NCI-H1105 (cell line): Measurements from ENCODE around the gene MRO.
"Not testable (repeated sequence)": the region's sequence is repeated elsewhere in the genome, so short reads cannot be mapped to it uniquely, and the experiment has no call there.

ENCODE experiments used
- DNase-seq: peaks from one replicate; lab custom pipeline; 2025; lab: John Stamatoyannopoulos, UW

The MRO gene

DNA sequence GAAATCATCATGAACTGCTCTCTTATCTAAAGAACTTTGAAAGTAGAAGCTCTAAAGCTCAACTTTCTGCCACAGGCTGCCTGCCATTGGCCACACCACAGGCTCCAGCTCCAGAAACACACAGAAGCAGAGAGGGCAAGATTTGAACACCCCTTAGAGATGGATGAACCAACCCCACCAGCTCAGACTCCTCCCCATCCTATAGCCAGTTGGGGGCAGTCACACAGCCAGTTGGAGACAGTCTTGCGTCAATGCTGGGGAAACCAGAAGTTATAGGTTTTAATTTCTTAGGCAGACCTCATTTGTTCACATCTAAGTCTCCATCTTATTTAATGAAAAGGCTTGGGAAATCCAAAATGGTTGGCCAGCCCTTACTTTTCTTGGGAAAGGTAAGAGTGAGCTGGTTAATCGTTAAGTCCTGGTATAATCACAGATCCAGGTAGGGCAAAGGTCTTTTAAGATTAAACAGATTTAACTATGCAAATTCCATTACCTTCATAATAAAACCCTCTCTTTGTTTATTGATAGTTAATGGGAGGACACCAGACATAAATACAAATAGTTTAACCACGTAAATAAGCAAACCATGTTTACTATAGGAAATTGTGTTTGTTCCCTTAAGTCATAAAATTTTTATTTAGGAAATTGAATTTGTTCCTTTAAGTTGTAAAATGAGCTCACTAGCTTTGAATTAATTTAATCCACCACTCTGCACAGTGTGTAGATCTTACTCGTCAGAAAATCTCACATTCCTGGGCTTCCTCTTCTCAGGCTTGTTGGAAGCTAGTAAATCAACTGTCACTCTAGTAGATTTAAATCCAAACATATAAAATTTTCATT lies 28.0 kb downstream of the MRO start:
- DNase-seq = no peak

DNA sequence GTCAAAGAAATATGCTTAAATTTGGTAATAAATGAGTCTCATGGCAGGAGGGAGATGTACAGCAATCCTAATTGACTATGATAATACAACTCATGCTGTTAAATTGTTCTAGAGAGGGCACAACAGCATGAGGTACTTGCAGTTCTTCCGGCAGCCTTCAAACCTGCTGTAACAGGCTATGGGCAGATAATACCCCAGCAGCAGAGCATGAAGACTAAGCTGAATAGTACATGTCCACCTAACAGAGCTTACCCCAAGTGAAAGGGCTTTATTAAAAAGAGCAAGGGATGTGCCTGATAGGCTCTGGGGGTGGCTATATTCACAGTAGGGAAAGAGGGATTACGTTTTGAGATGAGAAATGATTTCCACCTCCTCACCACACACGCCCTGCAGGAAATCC lies 28.9 kb downstream of the MRO start:
- no peak for DNase-seq

DNA sequence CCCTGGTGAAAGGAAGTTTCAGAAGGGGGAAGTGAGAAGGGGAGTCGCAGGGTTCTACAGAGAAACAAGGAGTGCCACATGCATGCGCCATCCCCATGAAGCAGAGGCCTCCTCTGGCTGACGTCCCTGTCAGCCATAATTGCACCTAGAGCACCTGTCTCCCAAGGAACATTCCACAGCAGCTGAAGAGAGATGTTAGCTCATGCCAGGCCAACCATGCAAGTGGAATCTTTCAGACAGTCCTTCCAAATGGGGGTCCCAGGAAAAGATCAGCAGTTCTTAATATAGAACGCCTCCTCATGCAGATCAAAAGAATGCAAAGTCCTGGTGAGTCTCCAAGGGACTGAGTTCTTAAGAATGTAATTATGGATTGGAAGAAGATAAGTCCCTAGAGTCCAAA lies 29.6 kb downstream of the MRO start:
- no peak for DNase-seq

DNA sequence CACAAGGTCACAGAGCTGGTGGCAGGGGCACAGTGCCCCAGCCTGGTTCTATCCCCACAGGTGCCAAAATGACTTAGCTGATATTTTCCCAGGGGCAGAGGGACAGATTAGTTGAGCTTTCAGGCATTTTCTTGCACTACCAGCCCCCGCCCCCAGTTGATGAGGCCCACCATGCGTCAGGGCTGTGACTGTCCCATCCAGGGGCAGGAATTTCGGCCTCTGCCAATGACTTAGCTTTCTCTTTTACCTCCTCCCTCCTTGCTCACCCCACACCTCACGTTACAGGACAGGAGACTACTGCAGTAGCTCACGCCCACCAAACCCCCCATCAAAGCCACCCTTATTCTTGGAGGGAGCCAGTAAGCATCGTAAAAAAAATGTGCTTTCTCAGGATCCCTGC lies 31.5 kb downstream of the MRO start:
- no peak for DNase-seq

DNA sequence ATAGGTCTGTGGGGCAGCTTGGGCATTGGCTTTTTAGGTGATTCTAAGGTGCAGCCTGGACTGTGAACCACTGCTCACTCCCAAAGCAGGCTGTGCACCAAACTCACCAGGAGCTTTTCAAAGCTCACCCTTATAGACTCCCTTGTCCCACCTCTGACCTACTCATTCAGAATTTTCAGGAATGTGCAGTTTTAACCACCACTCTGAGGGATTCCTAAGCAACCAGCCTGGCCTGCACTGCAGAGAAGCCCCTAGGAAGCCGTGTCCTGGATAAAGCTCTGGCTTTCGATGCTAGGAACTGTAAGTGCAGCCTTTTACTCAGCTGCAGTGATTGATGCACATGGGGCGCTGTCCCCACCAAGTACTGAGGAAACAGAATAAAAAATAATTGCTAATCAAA lies 33.0 kb downstream of the MRO start:
- no peak for DNase-seq

DNA sequence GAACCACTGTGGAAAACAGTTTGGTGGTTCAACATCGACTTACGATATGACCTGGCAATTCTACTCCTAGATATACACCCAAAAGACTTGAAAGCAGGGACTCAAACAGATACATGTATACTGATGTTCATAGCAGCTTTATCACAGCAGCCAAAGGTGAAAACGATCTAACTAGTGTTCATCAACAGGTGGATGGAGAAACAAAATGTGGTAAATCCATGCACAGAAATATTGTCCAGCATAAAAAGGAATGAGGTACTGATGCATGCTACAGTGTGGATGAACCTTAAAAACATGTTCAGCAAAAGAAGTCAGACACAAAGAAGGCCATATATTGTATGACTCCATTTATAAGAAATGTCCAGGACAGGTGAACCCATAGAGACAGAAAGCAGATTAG lies 36.3 kb downstream of the MRO start:
- no peak for DNase-seq

DNA sequence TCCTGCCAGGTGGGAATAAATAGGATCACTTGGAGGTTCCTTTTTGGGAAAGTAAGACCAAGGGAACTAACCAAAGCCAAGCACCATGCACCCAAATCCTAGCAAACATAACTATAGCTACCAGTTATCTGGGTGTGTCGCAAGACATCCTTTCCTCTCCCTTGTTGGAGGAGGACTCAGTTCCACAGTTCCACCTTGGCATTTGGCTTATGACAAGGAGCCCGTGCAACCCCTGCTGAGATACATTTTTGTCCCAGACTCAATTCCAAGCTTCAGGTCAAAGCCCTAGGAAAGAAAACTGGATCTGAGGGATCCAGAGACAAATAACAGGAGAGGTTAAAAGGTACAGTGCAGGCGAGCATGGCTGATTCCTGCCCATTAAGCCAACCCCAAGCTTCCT lies 40.8 kb downstream of the MRO start:
- DNase-seq = not testable (repeated sequence)

DNA sequence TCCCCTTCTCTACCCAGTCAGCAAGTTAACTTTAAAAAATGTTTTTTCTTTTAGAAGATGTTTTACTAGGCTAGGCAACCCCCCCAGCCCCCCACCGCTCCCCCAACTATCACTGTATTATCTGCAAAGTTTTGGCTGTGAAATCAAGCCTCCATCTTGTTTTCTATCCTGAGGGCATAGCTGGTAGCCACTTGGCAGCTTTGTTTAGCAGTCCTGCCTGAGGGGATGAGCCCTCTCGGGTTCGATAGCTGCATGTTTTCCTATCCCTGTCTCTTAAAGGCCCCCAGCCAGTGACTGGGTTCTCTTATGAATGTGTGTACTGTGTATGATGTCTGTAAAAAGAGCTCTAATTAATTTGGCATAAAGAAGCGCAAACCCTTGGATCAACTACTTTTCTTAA lies 43.4 kb downstream of the MRO start:
- DNase-seq = no peak

DNA sequence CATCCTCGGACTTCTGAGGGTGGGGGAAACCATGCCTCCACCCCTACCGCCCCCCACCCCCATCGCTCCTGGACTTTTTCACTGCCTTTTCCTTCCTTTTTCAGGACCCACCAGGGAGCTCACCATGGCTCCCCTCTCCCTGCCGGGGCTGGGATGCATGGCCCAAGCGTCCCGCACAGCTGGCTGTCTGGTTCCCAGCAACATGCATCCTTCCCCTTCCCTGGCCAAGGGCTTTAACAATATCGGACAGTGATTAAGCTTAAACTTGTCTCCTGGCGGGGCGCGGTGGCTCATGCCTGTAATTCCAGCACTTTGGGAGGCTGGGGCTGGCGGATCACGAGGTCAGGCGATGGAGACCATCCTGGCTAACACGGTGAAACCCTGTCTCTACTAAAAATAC lies 44.1 kb downstream of the MRO start:
- DNase-seq = no peak

DNA sequence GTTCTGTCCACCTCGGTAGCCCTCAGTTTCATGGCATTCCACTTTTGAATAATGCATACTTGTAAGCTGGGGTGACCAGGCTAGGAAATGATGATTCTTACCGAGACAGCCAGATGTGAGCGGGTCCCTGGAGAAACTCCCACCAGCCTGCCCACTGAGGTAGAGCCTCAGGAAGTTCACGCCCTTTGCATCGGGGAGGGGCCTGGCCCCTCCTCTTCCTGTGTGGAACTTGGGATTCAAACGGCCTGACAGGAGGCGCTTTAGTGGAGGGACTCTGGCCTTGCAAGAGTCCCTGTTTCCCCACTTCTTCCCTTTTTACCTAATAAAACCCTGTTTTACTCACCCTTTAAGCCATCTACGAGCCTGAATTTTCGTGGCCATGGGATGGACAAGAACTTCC lies 44.6 kb downstream of the MRO start:
- no peak for DNase-seq

DNA sequence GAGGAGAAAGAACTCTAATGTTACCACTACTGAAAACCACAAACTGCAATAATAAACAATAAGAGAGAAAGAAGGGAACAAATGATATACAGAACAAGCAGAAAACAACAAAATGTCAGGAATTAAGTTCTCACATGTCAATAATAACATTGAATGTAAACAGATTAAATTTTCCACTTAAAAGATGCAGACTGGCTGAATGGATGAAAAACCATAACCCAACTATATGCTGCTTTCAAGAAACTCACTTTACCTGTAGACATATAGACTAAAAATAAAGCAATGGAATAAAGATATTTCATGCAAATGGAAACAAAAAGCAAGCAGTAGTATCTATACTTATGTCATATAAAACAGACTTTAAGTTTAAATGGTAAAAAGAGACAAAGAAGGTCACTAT lies 50.4 kb downstream of the MRO start:
- no peak for DNase-seq

DNA sequence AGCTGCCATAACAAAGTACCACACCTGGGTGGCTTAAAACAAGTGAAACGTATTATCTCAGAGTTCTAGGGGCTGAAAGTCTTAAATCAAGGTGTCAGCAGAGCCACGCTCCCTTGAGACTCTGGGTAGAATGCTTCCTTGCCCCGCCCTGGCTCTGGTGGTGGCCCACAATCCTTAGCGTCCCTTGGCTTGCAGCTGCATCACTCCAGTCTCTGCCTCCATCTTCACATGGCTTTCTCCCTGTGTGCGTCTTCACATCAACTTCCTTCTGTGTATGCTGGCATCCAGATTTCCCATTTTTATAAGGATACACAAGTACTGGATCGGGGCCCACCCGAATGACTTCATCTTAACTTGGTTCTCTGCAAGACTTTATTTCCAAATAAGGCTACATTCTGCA lies 62.5 kb downstream of the MRO start:
- no peak for DNase-seq

DNA sequence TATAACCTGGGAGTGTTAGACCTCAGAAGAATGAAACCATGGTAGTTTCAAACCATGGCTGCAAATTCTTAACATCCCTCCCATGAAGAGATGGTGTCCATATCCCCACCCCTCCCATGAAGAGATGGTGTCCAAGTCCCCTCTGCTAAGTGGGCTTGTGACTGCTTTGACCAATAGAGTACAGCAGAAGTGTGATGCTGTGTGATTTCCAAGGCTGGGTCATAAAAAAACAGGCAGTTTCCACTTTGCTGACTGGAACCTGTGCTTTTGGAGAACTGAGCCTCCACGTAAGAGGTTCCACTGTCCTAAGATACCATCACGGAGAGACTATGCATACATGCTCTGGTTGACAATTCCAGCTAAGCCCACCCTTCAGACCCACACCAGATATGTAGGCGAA lies 65.5 kb downstream of the MRO start:
- DNase-seq = no peak

DNA sequence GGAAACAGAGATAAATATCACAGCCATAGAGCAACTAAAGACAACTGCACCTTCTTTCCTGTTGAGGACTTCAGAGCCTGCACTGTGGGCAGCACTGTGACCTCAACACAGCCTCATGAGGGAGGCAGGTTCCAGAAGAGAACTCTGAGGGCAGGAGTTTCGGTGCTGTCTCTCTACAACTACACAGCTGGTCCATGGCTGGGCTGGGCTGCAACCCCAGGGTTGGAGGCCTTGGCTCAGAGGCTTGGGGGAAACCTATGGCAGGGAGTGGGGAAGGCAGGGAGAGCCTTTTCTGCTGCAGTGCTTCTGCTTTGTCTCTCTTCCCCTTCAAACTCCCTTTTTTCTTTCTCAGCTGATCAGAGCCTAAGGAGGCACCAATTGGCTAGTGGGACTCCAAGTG lies 66.5 kb downstream of the MRO start:
- DNase-seq = no peak

DNA sequence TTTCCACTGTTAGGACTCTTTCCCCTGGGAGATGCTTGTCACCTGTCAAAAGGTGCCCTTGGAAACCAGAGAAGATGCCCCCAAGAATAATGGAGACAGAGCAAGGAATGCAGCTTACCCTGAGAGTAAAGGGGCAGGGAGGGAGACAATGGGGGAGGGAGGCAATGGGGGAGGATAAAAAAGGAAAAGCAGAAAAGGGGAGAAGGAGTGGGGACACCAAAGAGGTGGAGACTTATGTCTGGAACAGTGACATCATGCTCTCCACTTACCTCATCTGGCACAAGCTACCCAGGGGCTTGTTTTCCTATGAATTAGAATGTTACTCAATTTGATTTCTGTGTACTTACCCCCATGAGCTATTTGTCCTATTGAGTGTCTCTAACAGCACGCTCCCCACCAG lies 67.9 kb downstream of the MRO start:
- DNase-seq = no peak

DNA sequence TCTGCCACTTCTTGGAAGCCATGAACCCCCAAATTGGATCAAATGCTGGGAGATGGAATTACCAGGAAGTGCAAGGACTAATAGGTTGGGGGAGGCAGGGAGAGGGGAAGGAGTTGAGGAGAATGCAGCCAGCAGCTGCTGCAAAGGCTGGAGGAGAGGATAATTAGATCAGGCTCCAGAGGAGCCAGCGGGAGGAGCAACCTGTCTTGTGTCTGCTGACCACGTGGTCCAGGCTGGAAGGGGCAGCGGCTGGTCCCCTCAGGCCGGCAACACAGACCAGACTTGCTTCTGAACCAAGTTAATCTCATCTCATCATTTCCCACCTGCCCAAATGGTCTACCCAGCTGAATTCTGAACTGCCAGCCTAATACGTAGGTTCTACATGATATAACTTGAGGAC lies 68.3 kb downstream of the MRO start:
- DNase-seq = no peak

DNA sequence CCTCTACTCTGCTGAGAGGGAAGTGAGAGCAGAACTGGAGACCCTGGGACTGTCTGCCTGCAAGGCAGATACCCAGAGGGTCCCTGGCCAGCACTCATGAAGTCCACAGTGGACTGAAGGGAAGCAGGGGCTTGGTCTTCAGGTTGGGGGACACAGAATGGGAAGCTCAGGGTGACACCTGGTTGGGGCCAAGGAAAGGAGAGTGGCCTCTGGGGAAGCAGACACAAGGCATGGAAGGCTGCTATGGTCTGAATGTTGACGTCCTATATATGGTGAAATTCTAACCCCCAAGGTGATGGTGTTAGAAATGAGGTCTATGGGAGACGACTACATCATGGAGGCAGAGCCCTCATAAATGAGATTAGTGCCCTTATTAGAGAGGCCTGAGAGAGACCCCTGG lies 69.3 kb downstream of the MRO start:
- no peak for DNase-seq

DNA sequence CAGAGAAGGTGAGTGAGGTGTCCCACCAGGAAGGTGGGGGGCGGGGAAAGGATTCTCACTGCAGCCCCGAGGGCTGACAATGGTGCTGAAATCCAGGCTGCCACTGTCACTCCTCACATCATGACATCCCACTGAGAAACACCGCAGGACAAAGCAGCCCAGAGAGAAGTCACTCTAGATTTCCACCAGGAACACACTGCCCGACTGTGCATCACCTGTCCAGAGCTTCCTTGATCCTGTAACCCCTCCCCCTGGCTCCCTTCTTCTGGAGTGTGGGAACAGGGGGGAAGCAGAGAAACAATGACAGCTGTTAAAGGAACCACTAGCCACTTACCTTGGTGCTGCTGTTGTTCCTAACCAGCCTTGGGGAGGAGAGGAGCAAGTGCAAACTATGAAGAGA lies 69.9 kb downstream of the MRO start:
- no peak for DNase-seq

DNA sequence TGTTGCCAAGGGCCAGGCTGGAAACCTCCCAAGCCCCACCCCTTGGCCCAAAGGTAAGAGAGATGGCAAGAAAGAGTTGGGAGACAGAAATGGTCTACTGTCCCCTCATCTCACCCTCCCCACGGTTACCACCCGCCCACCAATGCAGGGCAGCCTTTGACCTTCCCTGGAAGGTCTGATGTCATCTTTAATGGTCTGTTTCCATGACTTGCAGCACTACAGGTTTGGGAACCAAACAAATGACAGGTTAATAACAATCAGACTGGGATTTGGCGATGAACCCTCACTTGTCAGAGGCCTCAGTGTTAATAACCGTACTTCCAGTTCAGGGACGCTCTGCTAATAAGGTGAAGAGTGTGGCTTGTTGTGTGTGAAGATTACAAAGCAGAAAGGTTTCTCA lies 70.4 kb downstream of the MRO start:
- no peak for DNase-seq

DNA sequence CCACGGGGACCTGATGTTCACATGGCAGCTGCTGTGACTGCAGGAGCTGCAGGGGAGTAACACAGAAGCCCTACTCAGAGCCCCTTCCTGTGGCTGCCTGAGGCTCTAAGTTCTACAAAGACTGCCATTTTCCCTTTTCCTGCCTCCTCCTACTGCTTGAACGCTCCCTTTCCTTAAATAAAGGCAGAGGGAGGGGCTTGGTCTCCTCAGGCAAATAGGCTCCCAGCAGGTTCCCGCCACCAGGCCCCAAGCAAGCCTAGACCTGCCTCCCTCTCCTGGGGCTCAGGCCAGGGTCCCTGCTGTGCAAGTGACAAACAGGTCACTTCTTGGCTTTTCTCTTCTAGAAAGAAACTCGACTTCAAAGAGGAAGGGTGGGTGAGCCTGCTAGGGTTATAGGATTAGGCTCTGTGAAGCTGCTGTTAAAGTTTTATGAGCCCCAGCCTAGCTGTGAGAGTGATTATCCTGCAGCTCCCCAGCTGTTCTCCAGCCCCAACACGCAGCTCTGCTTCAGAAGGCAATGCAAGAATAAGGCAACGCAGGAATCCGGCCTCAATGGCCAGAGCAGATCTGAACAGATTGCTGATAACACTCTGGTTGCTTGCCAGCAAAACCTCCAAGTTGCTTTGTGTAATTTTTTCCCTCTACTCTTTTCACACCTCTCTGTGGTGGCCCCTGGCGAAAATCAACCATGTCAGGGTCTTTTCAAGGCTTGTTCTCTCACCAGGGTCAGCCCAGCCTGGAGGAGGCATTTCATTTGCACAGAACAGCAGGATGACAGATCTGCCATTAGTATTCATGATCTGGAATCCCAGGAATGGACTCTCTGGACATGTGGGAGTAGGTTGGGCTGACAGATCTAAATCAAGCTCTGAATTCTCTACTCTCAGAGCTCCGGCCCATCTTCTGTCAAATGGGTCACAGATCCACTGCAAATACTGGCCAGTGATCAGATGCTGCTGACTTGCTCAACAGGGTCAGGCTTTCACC lies 71.3 kb downstream of the MRO start:
- DNase-seq = no peak

DNA sequence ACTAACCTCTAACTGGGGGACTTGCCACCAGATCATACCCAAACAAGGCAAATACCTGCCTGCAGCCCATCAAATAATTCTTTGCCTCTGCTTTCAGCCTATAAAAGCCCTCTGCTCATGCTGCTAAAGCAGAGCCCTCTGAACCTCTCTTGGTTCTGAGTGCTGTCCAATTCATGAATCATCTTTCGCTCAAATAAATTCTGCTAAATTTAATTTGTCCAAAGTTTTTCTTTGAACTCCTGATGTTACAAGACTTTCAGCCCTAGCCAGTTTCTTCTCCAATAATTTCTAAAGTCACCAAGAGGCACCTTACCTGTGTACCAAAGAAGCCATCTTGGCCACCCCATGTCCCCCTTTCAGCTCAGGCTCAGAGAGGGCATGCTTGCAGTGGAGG lies 72.0 kb downstream of the MRO start:
- no peak for DNase-seq

DNA sequence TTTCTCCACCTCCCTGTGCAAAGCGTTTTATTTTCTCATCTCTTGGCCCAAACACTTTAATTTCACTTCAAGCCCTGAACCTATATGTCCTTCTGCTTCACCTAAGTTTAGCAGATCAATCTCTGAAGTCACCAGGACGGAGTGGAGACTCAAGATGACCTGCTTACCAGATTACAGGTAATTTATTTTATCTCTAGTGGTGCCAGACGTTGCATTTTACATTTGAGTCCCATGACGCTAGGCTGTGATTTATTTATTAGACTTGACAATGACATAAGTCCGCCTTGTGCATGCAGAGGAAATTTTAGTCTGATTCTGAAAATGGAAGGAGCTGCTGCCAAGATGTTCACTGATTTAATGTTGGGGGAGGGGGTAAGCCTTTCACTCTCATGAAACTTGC lies 73.9 kb downstream of the MRO start:
- no peak for DNase-seq
